ENCODE data around the gene ANKRD11.

Gene ANKRD11

GRCh38 chr16:89324056-89325010 is 166.0 kb downstream of the ANKRD11 start:
- no peak for DNase-seq

- DNase-seq, result no peak
Observed at GRCh38 chr16:89323120-89323960, 167.0 kb downstream of the ANKRD11 start.

- DNase-seq, result no peak
Observed at GRCh38 chr16:89322321-89323119, 167.8 kb downstream of the ANKRD11 start.

- no peak for DNase-seq
Observed at GRCh38 chr16:89320782-89321501, 169.4 kb downstream of the ANKRD11 start.

GRCh38 chr16:89319886-89320781 is 170.2 kb downstream of the ANKRD11 start:
- no peak for DNase-seq

GRCh38 chr16:89319631-89319885 is 170.8 kb downstream of the ANKRD11 start:
- DNase-seq, result no peak

GRCh38 chr16:89318871-89319630 is 171.3 kb downstream of the ANKRD11 start:
- no peak for DNase-seq

- no peak for DNase-seq
Observed at GRCh38 chr16:89318430-89318758, 172.0 kb downstream of the ANKRD11 start.

GRCh38 chr16:89317729-89318429 is 172.5 kb downstream of the ANKRD11 start:
- DNase-seq, result no peak

- no peak for DNase-seq
Observed at GRCh38 chr16:89317101-89317671, 173.2 kb downstream of the ANKRD11 start.

GRCh38 chr16:89316701-89317100 is 173.7 kb downstream of the ANKRD11 start:
- no peak for DNase-seq

GRCh38 chr16:89315791-89316581 is 174.4 kb downstream of the ANKRD11 start:
- DNase-seq, result no peak

GRCh38 chr16:89315271-89315670 is 175.1 kb downstream of the ANKRD11 start:
- DNase-seq, result no peak

- DNase-seq, result no peak
Observed at GRCh38 chr16:89314854-89315253, 175.5 kb downstream of the ANKRD11 start.

GRCh38 chr16:89314357-89314756 is 176.0 kb downstream of the ANKRD11 start:
- no peak for DNase-seq

- no peak for DNase-seq
Observed at GRCh38 chr16:89313583-89313982, 176.8 kb downstream of the ANKRD11 start.

- DNase-seq, result no peak
Observed at GRCh38 chr16:89312598-89313299, 177.6 kb downstream of the ANKRD11 start.

GRCh38 chr16:89312194-89312593 is 178.2 kb downstream of the ANKRD11 start:
- no peak for DNase-seq

All from NCI-H774 (cell line).